Measurements from ENCODE around the gene RAB3IP. TPM values are rescaled to one million over a fixed set of nuclear protein-coding genes. Genes with fewer than 3 reads are reported as not detected.

RAB3IP gene
- total RNA-seq, 1 donor from 2014 or later = 111 TPM

DNA sequence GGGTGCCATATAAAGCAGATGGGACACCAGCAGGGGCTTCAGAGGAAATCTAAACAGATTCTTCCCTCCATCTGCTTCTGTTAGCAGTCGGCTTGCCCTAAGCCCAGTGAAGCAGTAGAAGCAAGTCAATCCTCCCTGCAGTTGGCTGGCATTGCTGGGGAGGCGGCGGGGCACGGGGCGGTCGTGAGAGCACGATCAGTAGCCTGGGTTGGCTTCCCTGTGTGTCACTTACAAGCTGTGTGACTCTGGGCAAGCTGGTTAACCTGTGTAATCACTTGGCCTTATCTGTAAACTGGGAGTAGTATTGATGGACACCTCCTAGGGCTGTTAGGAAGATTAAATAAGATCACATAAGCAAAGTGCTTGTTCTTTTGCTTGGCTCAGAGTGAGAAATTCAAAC, 105.8 kb downstream of the RAB3IP start:
- Mint-ChIP-seq H3K36me3 (no peaks in the 10 kb centered on the region), H3K4me3 (no peak overlapping the region), H3K27me3 (ENCODE audit: insufficient read depth, low read depth) (no peaks in the 10 kb centered on the region), H3K4me1 (peaks cover 3% of the 10 kb centered on the region), H3K9me3 (no peaks in the 10 kb centered on the region), H3K27ac (no peak overlapping the region)
- H3K79me2 ChIP-seq (ENCODE audit: low read depth) = no peaks in the 10 kb centered on the region
- no peaks in the 10 kb centered on the region for H3K36me3 ChIP-seq
- no peaks in the 10 kb centered on the region for H4K20me1 ChIP-seq (ENCODE audit: low read depth)
- H2AFZ ChIP-seq (replicated peaks) = no peak overlapping the region
- no peak for TF ChIP-seq EZH2 (IDR thresholded peaks at IDR 0.05)
- TF ChIP-seq, protein P1, sequence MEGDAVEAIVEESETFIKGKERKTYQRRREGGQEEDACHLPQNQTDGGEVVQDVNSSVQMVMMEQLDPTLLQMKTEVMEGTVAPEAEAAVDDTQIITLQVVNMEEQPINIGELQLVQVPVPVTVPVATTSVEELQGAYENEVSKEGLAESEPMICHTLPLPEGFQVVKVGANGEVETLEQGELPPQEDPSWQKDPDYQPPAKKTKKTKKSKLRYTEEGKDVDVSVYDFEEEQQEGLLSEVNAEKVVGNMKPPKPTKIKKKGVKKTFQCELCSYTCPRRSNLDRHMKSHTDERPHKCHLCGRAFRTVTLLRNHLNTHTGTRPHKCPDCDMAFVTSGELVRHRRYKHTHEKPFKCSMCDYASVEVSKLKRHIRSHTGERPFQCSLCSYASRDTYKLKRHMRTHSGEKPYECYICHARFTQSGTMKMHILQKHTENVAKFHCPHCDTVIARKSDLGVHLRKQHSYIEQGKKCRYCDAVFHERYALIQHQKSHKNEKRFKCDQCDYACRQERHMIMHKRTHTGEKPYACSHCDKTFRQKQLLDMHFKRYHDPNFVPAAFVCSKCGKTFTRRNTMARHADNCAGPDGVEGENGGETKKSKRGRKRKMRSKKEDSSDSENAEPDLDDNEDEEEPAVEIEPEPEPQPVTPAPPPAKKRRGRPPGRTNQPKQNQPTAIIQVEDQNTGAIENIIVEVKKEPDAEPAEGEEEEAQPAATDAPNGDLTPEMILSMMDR (IDR thresholded peaks at IDR 0.05) = no peak
- TF ChIP-seq EZH2phosphoT487 (IDR thresholded peaks at IDR 0.05) = no peak
- no peaks in the 10 kb centered on the region for H3K4me1 ChIP-seq
- H3K4me3 ChIP-seq = no peak overlapping the region
- H3F3A ChIP-seq (ENCODE audit: low read depth) = no peaks in the 10 kb centered on the region
- H3K9ac ChIP-seq = no peak overlapping the region
- no peaks in the 10 kb centered on the region for H3K9me3 ChIP-seq (ENCODE audit: low read depth)
- no peak overlapping the region for H3K4me2 ChIP-seq
- no peaks in the 10 kb centered on the region for H3K27me3 ChIP-seq
- no peak for DNase-seq (ENCODE audit: low spot score)
- H3K27ac ChIP-seq = no peak overlapping the region

- Histone ChIP-seq H3F3A (ENCODE audit: low read depth) (no peaks in the 10 kb centered on the region), H3K9ac (no peak overlapping the region), H3K4me3 (no peak overlapping the region), H3K4me2 (no peak overlapping the region), H4K20me1 (ENCODE audit: low read depth) (no peaks in the 10 kb centered on the region), H3K79me2 (ENCODE audit: low read depth) (no peaks in the 10 kb centered on the region), H2AFZ (replicated peaks) (no peak overlapping the region), H3K36me3 (no peaks in the 10 kb centered on the region), H3K9me3 (ENCODE audit: low read depth) (no peaks in the 10 kb centered on the region), H3K27me3 (no peaks in the 10 kb centered on the region), H3K4me1 (no peaks in the 10 kb centered on the region), H3K27ac (no peak overlapping the region)
- Mint-ChIP-seq H3K27ac (no peak overlapping the region), H3K36me3 (no peaks in the 10 kb centered on the region), H3K4me1 (peaks cover 3% of the 10 kb centered on the region), H3K27me3 (ENCODE audit: insufficient read depth, low read depth) (no peaks in the 10 kb centered on the region), H3K9me3 (no peaks in the 10 kb centered on the region), H3K4me3 (no peak overlapping the region)
- DNase-seq (ENCODE audit: low spot score) = no peak
- TF ChIP-seq EZH2phosphoT487 (IDR thresholded peaks at IDR 0.05) (no peak), EZH2 (IDR thresholded peaks at IDR 0.05) (no peak)
- TF ChIP-seq, protein P1 (IDR thresholded peaks at IDR 0.05) = no peak
These were observed 106.2 kb downstream of the RAB3IP start for GRCh38 chr12:69844836-69845235.

DNA sequence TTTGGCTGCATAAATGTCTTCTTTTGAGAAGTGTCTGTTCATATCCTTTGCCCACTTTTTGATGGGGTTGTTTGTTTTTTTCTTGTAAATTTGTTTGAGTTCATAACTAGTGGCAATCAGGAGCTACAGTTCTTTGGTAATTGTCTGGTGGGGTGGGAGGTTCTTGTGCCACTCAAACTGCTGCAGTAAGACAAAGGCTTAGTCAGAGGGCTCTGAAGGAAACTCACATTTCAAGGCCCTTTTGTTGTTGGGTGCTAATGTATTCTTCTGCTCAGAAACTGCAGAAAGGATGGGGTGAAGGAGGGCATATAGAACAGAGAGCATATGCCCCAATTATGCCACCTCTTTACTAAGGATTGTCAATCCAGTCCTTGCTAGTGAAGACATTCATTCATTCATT, 108.3 kb downstream of the RAB3IP start:
- Mint-ChIP-seq H3K27ac (no peak overlapping the region), H3K36me3 (no peaks in the 10 kb centered on the region), H3K4me1 (no peaks in the 10 kb centered on the region), H3K27me3 (ENCODE audit: insufficient read depth, low read depth) (no peaks in the 10 kb centered on the region), H3K9me3 (no peaks in the 10 kb centered on the region), H3K4me3 (no peak overlapping the region)
- Histone ChIP-seq H3K4me2 (no peak overlapping the region), H4K20me1 (ENCODE audit: low read depth) (no peaks in the 10 kb centered on the region), H2AFZ (replicated peaks) (no peak overlapping the region), H3K27me3 (no peaks in the 10 kb centered on the region), H3K4me3 (no peak overlapping the region), H3K4me1 (no peaks in the 10 kb centered on the region), H3K27ac (no peak overlapping the region), H3F3A (ENCODE audit: low read depth) (no peaks in the 10 kb centered on the region), H3K9ac (no peak overlapping the region), H3K36me3 (no peaks in the 10 kb centered on the region), H3K9me3 (ENCODE audit: low read depth) (no peaks in the 10 kb centered on the region), H3K79me2 (ENCODE audit: low read depth) (no peaks in the 10 kb centered on the region)
- DNase-seq (ENCODE audit: low spot score) = no peak
- TF ChIP-seq EZH2 (IDR thresholded peaks at IDR 0.05) (no peak), EZH2phosphoT487 (IDR thresholded peaks at IDR 0.05) (no peak)
- TF ChIP-seq, protein P1 (IDR thresholded peaks at IDR 0.05) = no peak

All from neural progenitor cell (in vitro differentiated cells).